ENCODE results near the gene RDH5.
A peak's percentile ranks its signal among the peaks of the same experiment; 100 is the strongest.

The RDH5 gene

GRCh38 chr12:55729819-55730818 is 9.9 kb downstream of the RDH5 start:
- DNase-seq, result peak; percentile 23

GRCh38 chr12:55732288-55732687 is 12.1 kb downstream of the RDH5 start:
- DNase-seq, result no peak

GRCh38 chr12:55733021-55733555 is 12.9 kb downstream of the RDH5 start:
- no peak for DNase-seq

- no peak for DNase-seq
These were observed 13.7 kb downstream of the RDH5 start for GRCh38 chr12:55733858-55734257.

DNA sequence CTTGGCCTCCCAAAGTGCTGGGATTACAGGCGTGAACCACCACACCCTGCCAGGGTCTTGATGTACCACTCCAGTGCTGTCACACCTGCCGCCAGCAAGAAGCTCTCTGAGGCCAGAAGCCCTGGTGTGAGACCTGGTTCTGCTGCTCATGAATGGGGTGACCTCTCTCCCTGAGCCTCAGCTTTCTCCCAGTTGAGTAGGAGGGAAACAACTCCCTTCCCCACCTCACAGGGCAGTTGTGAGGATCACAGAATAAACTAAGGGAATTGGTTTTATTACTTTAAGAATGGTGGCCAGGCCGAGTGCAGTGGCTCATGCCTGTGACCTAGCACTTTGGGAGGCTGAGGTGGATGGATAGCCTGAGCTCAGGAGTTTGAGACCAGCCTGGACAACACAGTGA is 14.4 kb downstream of the RDH5 start:
- DNase-seq, result no peak

- DNase-seq, result no peak
These were observed 15.9 kb downstream of the RDH5 start for GRCh38 chr12:55736076-55736475.

- peak; percentile 41 for DNase-seq
These were observed 16.8 kb downstream of the RDH5 start for GRCh38 chr12:55736780-55737580.

DNA sequence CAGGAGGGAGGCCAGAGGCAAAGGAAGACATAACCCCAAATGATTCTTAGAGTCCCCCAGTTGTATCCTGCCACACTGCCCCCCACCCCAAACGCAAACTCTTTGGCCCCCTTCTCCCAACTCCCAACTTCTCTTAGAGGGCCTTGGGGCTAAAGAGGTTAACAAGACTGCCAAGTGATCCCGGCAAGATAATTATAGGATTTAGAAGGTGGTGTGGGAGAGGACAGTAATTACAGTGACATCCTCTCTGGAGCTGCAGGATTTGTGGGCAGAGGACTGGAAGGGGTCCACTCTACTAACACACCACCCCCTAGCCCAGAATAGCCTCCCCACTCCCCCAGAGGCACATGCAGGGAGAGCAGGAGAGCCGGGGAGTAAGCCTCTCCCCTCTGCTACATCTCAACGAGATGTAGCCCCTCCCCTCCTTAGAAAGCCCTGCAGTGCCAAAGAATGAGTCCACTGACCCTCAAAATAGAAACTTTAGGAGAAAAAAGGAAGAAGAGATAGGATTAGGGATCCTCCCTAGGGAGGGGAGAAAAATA is 17.5 kb downstream of the RDH5 start:
- DNase-seq, result no peak

DNA sequence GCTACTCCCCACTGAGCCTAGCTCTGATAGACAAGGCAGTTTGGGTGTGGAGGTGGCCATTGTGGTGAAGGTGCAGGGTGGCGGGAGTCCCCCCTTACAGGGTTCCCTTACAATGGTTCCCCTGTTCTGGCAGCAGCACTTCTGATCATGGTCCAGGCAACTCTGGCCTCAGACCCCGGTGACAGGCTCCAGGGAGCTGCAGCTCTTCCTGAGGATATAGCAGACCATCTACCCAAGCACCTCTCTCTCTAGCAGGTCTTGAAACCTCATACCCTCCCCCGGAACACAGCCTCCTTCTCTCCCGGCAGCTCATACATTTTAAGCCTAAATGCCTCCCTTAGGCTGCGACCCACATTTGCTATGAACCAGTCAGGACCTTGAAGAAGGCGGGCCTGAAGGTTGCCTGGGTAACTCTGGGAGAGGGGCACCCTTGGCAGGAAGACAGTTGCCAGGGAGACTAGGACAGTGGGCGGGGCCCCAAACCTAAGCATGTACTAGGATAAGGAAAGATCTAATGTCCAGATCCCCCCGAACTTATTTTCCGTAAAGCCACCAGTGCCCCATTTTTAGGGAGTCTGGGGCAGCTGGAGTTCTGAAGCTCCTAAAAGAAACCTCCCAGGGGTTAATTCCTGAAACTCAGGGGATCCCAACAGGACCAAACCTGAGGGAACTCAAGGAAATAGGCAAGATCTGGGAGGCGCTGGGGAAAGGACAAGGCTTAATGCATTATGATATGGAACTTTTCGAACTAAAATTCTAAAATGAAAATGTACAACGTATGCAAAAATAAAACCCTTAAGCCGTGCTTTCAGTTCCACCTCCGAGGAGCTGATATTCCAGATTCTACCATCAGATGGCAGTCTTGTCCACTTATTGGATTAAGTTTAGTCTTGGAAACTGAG is 18.2 kb downstream of the RDH5 start:
- peak; percentile 78 for DNase-seq

DNA sequence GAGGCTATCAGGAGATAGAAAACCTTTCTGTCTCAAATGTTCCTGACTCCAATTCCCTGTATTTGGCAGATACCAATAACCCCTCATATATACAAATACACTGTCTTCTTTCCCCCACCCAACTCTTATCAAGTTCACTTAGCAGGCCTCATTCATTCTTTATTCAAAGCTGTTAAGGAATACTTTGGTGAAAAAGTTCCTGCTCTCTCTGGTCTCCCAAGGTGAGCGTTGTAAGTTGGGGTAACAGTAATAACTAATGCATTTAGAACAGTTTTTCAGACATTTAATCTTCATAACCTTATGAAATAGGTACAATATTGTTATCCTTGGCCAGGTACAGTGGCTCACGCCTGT is 18.8 kb downstream of the RDH5 start:
- no peak for DNase-seq

DNA sequence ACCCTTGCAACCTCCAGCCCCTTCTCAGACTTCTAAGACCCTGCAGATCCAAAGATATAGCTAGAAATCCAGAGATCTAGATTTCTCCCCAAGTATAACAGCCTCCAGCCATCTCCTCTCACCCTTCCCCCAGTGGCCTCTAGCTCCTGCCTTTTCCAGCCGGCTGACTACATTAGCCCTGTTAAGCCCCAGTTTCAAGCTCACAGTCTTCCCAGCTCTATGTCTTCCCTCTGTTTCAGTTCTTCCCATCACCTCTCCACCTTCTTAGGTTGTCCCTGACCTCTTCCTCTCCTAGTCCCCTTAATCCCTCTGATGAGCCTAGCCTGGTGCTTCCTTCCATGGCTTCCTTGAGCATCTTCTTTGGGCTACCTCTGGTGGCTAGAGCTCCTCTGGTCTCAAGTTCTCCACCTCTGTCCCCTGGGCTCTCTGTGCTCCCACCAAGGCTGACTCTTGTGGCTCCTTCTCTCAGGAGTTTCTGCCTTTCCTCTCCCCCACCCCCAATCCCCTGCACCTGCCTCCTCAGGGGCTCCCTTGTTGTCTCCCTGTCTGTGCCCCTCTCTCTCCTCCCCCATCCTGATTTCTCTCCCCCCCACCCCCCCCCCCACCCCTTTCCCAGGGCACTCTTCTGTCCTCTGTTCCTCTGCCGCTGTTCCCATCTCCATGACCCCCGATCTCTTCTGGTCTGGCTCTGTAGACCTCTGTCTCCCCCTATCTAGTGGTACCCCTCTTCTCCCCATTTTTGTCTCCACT is 21.9 kb downstream of the RDH5 start:
- DNase-seq, result no peak

- DNase-seq, result peak; percentile 68
These were observed 22.7 kb downstream of the RDH5 start, which contains the start of gene GDF11 for GRCh38 chr12:55742719-55743405. Gene GDF11, plus strand, starts transcription at chr12:55743122. Its CDS starts 195 bp downstream, at chr12:55743317.

DNA sequence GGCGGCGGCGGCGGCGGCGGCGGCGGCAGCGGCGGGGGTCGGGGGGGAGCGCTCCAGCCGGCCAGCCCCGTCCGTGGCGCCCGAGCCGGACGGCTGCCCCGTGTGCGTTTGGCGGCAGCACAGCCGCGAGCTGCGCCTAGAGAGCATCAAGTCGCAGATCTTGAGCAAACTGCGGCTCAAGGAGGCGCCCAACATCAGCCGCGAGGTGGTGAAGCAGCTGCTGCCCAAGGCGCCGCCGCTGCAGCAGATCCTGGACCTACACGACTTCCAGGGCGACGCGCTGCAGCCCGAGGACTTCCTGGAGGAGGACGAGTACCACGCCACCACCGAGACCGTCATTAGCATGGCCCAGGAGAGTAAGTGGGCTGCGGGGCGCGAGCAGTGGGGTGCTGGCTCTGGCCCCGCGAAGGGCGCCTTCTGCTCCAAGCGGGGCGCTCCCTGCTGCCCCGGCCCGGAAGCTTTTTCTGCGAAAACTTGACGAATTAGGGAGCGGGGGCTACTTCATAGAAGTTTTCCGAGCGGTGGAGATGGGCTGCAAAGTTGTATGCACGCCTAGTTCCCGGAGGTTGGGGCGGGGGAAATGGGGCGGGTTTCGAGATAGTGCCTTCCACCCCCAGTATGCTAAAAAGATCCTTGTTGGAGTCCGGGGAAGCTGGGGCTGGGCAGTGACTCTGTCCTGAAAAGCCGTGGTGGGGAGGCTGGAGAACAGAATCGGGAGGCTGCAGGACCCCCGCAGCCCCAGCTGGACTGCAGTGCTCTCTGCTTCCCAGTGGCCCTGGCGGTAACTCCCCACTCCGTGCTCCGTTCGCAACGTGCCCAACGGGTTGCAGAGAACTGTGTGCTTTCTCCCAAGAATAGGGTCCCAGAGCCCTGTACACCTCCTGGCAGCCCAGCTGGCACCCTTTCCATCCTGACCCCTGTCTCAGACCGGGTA is 23.5 kb downstream of the RDH5 start:
- peak; percentile 48 for DNase-seq

DNA sequence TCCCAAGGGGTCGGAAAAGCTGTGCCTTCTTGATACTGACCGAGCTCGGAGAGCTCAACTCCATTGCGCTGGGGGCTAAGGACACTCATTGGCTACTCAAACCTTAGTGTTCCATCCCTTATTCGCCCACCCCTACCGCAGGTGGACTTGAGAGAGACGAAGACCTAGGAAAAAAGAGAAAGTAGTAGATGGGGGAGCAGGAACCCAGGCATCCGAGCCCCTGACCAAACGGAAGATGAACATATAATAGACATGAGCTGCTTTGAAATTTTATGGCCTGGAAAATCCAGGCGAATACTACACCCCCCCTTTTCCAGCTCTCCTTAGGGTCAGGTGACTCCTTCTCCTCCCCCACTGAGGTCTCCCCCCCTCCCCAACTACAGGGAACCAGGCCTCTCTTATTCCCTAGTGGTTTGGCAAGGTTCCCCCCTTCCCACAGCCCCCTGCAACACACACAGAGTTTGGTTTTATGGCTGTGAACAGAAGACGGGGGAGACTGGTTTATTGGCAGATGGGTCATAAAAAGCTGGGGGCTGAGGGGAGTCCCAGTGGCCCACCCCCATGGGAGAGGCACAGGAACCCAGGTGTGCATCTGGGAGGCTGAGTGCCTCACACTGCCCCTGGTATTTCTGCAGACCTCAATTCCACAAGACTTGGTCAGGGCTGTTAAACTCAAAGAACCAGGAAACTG is 24.3 kb downstream of the RDH5 start:
- DNase-seq, result no peak

GRCh38 chr12:55745361-55746173 is 25.4 kb downstream of the RDH5 start:
- no peak for DNase-seq

DNA sequence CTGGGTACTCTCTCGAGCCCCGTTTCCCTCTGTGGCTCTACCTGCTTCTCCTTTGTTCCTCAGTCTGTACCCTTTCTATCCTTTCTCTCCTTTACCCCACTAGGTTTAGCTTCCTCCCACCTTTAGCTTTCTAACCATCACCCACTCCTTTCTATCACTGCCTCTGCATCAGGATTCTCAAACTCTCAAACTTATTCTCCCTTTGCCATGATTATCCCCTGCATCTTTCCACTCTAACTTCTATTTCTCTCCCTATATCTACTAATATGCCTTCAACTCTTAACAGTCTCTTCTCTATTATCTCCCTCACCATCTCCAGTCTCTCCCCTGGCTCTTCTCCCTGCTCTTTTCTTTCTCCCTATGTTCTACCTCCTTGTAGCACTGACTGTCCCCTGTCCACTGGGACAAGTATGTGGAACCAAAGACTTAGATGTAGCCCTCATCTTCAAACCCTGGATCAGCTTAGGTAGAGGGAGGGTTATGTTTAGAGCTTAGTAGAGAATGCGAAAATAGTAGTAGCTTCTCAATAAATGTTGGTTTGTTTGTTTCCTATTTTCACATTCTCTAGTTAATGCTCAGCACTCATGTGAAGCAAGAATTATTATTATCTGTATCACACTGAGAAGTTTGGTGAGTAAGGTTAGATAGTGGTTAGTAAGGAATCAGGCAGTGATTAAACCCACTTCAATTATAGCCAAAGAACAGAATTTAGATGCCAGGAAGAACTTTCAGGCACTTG is 26.1 kb downstream of the RDH5 start:
- no peak for DNase-seq

DNA sequence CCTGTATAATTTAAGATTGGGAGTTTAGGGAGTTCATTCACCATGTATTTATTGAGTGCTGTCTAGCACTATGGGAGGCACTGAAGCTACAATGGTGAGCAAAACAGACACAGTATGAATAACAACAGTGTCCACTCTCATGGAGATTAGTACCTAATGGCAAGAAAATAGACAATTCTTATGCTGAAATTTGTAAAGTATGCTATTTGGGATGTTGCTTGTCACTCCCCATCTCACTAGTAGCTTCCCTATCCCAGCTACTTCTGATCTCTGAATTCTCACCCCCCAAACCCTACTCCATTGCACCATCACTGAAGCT is 26.7 kb downstream of the RDH5 start:
- DNase-seq, result no peak

Measured in central memory CD4-positive, alpha-beta T cell (primary cell).